ENCODE data around the gene NKD2. TPM values are rescaled to one million over a fixed set of nuclear protein-coding genes. Genes with fewer than 3 reads are reported as not detected.
"Not testable (repeated sequence)": the region's sequence is repeated elsewhere in the genome, so short reads cannot be mapped to it uniquely, and the experiment has no call there.

NKD2 gene
- total RNA-seq, 1 experiment from 2014 or later = 2.1 TPM

DNA sequence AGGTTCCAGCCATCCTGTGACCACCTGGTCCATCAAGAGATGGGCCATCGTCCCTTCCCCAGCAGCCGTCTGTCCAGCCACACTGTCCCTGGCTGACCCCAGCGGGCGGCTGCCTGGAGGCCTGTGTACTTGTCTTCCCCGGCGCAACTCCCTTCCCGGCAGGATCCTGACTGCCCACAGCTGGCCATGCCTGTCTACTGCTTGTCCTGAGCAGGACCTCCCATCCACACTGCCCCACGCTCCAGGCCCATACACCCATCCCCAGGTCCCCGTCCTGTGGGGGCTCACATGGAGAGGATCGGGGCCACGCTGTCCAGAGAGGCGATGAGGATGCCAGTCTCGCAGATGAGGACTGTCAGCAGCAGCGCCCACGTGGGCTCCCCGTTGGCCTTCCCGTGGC lies 67.8 kb downstream of the NKD2 start:
- DNase-seq (ENCODE audit: low spot score) = no peak
- in situ Hi-C loops (cut with HindIII; ENCODE audit: low sequenced_read_pairs) = no loop called here

DNA sequence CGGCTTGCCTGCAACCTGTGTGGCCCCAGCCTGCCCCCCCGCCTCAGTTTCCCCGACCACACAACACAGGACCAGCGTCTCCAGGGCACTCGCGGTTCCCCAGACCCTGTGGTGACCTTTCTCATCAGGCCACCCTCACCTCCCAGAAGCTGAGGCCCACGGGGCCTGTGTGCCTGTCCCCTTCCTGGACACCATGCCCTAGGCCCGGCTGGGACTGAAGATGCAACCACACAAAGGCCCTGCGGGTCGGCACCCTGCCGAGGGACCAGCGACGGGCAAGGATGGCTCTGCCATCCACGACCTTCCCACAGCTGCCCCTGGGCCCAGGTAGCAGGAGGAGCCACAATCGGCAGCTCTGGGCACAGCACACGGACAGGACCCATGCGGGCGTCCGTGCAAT lies 68.4 kb downstream of the NKD2 start:
- in situ Hi-C loops (cut with HindIII; ENCODE audit: low sequenced_read_pairs) = no loop called here
- DNase-seq (ENCODE audit: low spot score) = no peak

DNA sequence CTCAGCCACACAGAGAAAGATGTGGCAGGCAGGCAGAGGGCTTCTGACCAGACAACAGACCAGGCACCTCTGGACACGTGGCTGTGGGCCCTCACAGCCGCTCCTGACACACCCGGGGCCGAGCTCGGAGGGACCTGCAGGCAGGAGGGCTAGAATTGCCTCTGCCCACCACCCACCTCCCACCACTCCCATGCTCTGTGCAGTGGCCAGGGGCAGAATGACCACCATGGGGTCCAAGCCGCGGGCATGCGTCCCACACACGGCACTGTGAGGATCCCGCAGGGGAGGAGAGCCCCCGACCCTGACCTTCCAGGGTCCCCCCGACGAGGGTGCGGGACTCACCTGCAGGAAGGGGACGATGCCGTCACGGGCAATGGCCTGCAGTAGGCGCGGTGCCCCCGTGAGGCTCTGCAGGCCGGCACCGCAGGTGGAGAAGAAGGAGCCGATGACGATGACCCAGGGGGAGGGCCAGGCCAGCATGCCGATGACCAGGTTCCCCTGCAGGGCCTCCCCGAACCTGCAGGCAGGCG lies 69.0 kb downstream of the NKD2 start:
- in situ Hi-C loops (cut with HindIII; ENCODE audit: low sequenced_read_pairs) = no loop called here
- no peak for DNase-seq (ENCODE audit: low spot score)

DNA sequence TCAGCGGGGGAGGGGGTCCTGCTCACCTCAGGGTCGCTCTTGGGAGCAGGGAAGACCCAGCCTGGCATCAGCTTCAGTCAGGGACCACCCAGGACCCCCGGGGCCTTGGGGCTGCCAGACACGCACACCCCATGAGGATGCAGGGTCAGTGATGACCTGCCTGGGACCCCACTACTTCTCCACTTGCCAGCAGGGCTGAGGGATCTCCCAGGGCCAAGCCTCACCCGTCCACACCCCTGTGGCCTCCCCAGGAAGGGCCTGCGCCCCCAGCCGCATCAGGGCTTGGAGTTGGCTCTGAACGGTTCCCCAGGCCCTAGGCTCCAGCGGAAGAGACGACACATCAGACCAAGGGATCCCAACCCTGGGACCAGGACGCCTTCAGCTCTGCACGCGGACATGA lies 69.6 kb downstream of the NKD2 start:
- DNase-seq (ENCODE audit: low spot score) = no peak
- in situ Hi-C loops (cut with HindIII; ENCODE audit: low sequenced_read_pairs) = no loop called here

DNA sequence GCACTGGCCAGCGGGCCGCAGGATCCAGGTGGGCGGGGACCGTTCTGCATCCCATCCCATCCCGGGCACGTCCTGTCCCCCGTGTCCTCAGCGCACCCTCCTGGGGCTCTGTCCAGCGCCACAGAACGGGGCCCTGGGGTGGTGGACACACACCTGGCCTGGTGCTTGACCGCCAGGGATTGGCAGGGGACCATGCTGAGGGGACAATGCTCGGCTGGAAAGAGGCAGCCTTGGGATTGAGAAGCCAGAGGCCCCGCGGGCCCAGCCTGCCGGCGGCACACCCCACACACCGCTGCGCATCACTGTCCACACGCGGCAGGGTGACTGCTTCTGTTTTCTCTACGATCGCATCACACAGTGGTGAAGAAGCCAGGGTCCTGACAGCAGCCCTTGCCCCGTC lies 70.2 kb downstream of the NKD2 start:
- DNase-seq (ENCODE audit: low spot score) = no peak
- in situ Hi-C loops (cut with HindIII; ENCODE audit: low sequenced_read_pairs) = no loop called here

DNA sequence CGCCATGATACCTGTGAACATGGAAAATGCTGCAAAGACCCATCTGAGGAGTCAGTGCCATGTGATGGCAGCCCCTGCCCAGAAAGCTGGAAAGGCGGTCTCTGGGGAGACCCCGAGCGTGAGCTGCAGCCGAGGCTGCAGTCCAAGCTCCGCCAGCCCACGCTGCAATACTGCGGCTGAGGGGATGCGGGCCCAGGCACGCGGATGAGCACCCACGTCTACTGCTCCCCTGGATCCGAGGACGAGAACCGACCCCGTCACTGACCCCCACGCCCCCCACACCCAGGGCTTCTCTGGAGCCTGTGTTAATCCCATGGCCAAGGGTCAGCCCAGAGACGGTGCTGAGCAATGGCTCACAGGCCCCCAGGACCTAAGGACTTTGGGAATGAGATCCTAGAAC lies 70.9 kb downstream of the NKD2 start:
- no peak for DNase-seq (ENCODE audit: low spot score)
- in situ Hi-C loops (cut with HindIII; ENCODE audit: low sequenced_read_pairs) = no loop called here

DNA sequence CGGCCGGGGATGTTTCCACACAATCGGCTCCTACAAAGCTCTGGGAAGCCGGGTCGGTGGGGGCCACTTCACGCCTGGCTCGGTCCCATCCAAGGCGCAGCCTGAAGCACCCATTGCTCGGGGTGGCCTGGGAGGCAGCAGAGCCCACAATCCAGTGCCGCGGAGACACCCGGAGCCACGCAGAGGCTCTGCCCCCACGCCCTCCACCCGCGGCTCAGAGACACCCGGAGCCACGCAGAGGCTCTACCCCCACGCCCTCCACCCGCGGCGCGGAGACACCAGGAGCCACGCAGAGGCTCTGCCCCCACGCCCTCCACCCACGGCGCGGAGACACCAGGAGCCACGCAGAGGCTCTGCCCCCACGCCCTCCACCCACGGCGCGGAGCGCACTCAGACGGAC lies 71.4 kb downstream of the NKD2 start:
- in situ Hi-C loops (cut with HindIII; ENCODE audit: low sequenced_read_pairs) = no loop called here
- DNase-seq (ENCODE audit: low spot score) = no peak

DNA sequence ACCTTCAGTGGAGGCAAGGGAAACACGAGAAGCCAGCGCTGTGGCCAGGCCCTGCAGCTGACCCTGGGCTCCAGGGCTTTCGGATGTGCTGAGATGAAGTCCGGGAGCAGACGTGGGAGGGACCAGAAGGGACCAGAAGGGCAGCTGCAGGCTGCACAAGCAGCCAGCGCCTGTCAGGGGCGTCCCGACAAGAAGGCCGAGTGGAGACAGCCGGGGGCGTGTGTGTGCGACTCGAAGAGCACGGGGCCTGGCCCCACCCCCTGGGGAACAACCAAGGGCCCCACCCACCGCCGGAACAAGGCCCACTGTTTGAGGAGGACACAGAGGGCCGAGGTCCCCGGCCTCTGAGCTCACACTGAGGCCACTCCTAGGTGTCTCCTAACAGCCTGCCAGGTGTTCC lies 71.8 kb downstream of the NKD2 start:
- in situ Hi-C loops (cut with HindIII; ENCODE audit: low sequenced_read_pairs) = no loop called here
- DNase-seq (ENCODE audit: low spot score) = no peak

DNA sequence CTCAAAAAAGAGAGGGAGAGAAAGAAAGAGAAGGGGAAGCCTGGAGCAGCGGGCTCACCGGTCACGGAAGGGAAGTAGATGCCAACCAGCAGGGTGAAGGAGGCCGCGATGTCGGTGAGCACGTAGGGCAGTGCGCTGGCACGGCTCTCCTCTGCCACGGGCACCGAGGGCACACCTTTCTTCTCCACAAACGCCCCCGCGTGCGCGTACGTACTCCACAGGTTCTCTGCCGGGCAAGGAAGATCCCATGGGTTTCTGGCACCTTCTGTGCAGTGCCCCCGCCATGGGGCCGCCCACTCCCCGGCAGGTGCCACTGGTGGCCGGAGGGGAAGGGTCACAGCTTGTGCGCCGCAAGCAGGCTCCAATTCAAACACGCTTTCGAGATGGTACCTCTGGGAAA lies 72.9 kb downstream of the NKD2 start:
- DNase-seq (ENCODE audit: low spot score) = no peak
- in situ Hi-C loops (cut with HindIII; ENCODE audit: low sequenced_read_pairs) = no loop called here

DNA sequence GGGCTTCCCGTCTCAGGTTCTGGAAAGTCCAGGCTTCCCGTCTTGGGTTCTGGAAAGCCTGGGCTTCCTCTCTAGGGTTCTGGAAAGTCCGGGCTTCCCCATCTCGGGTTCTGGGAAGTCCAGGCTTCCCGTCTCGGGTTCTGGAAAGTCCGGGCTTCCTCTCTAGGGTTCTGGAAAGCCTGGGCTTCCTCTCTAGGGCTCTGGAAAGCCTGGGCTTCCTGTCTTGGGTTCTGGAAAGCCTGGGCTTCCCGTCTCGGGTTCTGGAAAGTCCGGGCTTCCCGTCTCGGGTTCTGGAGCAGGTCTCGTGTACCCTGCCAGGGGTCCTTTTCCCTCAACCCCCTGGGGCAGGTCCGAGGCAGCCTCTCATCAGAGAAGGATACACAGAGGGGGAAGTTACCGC lies 74.4 kb downstream of the NKD2 start:
- DNase-seq (ENCODE audit: low spot score); in situ Hi-C loops (cut with HindIII; ENCODE audit: low sequenced_read_pairs): not testable (repeated sequence)

DNA sequence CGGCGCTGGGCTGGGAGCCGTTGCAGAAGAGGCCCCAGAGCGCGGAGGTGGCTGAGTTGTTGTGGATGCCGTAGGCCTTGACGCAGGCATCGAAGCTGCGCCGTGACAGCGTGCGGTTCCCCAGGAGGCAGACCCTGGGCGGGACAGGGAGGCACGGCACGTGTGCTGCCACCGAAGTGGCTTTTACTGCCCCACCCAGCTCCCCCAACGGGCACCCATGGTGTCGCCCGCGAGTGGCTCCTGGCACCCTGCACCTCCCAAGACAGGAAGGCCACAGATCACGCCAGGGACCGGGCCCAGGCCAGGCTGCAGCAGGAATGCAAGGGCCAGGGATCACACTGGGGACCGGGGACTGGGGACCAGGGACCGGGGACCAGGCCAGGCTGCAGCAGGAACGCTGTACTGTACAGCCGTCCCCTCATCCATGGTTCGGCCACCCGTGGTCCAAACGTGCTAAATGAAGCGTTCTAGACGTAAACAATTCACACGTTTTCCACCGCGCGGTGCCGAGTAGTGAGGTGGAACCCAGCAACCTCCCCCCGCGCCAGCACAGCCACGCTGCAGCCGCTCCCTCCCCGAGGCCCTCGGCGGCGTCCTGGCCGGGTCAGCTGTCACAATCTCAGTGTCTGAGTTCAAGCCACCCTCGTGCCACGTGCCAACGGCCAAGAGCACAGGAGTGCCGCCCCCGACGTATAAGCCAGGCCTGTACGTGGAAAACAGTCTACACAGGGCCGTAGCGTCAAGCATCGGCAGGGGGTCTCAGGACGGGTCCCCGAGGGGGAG lies 75.4 kb downstream of the NKD2 start:
- in situ Hi-C loops (cut with HindIII; ENCODE audit: low sequenced_read_pairs) = no loop called here
- DNase-seq (ENCODE audit: low spot score) = no peak

DNA sequence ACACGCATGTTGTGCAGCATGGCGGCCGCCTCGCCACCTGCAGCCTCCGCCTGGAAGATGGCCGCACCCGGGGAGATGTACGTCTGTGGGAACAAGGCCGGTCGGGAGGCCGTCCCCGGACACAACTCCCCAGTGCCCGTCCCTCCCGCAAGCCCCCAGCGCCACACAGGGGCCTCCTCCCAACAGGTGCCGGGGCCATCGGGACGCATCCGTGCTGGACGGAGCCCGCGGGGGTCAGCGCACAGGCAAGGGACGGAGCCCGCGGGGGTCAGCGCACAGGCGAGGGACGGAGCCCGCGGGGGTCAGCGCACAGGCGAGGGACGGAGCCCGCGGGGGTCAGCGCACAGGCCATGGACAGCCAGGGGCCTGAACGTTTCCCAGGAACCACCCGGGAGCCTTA lies 76.8 kb downstream of the NKD2 start:
- no peak for DNase-seq (ENCODE audit: low spot score)
- in situ Hi-C loops (cut with HindIII; ENCODE audit: low sequenced_read_pairs) = no loop called here

DNA sequence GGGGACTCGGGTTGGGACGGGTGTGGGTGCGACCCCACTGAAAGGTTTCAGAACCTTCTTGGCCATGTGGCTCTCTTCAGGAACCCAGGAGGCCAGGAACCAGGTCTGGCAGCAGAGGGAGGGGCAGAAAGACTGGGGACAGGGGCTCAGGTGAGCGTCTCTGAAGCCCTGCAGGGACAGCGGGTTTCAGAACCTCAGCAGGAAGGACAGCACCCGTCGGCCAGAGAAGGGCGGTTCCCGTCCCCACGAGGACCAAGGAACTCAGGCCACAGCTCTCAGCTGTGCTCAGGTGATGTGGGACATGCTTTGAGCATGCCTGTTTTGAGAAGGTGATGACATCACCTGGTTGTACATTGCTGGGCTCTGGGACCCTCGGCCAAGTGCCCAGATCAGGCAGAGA lies 77.5 kb downstream of the NKD2 start:
- in situ Hi-C loops (cut with HindIII; ENCODE audit: low sequenced_read_pairs) = no loop called here

DNA sequence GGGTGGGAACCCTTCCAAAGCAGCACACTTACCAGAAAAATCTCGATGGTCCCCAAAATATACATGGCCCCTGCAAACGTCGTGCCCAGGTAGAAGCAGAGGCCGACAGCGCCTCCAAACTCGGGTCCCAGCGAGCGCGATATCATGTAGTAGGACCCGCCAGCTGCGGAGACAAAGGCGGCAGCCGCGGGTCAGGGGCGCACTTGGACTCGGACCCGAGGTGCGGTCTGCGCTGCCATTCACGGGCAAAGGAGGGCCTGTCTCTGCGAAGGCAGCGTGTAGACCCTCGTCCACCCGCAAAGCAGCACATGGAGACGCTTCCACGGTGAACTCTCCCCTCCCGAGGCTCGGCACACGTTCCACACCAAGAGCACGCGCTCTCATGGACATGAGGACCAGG lies 78.3 kb downstream of the NKD2 start:
- in situ Hi-C loops (cut with HindIII; ENCODE audit: low sequenced_read_pairs) = no loop called here
- DNase-seq (ENCODE audit: low spot score) = no peak

More for the DNA sequence above, 77.5 kb downstream of the NKD2 start:
- DNase-seq (ENCODE audit: low spot score) = no peak

DNA sequence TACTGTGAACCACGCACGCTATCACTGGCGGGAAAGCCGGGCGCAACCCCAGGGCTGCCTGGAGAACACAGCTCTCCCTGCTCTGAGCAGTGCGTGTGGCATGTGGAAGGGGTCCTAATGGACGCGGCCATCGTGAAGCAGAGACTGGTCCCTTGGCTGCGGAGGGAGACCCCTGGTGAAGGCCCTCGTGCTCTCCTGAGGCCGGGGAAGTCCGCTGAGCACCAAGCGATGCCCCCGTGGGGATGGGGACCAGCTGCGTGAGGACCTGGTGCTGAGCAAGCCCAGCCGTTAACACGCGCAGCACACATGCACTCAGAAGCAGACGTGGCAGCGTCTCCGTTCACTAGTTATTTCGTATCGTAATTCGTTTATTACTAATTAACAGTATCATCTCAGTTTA lies 78.8 kb downstream of the NKD2 start:
- DNase-seq (ENCODE audit: low spot score) = no peak
- in situ Hi-C loops (cut with HindIII; ENCODE audit: low sequenced_read_pairs) = no loop called here

DNA sequence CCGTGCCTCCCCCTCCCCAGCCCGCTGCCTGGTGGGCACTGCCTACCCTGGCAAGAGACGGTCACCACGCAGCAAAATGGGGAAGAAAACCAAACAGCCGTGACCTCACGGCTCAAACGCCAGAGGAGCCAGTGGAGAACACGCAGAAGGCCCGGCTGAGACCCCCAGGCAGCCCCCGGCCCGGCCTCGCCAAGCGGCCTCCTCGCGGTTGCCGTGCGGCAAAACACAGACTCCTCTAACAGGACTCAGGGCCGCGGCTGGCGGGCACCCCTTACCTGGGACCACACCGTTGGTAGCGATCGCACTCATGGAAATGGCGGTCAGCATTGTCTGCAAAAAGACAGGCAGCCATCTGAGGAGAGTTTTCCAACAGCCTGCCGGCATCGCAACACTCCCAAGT lies 79.4 kb downstream of the NKD2 start:
- in situ Hi-C loops (cut with HindIII; ENCODE audit: low sequenced_read_pairs) = no loop called here

More for the DNA sequence above, 79.4 kb downstream of the NKD2 start:
- DNase-seq (ENCODE audit: low spot score) = no peak

Other genes with a start within 250 kb of the NKD2 start
- 0.31 TPM in 1 of 2 replicates, not detected in the other for gene ZDHHC11B, start 224.1 kb upstream of the NKD2 start, total RNA-seq (2014; rRNA removed; shearing (Covaris generic))
- gene ZDHHC11, start 157.8 kb upstream of the NKD2 start, total RNA-seq (2014; rRNA removed; shearing (Covaris generic)) = 5.4 and 6.0 TPM in 2 replicates
- 47.8 and 68.7 TPM in 2 replicates for gene BRD9, start 116.0 kb upstream of the NKD2 start, total RNA-seq (2014; rRNA removed; shearing (Covaris generic))
- gene TRIP13, start 115.9 kb upstream of the NKD2 start, total RNA-seq (2014; rRNA removed; shearing (Covaris generic)) = 61.0 and 67.2 TPM in 2 replicates
- 16.4 and 22.5 TPM in 2 replicates for gene SLC12A7, start 103.3 kb downstream of the NKD2 start, total RNA-seq (2014; rRNA removed; shearing (Covaris generic))
- gene SLC6A19, start 192.8 kb downstream of the NKD2 start, total RNA-seq (2014; rRNA removed; shearing (Covaris generic)) = 0.37 and 1.0 TPM in 2 replicates
- not detected in 2 replicates for gene SLC6A18, start 216.6 kb downstream of the NKD2 start, total RNA-seq (2014; rRNA removed; shearing (Covaris generic))

Measured in G401 (cell line).